ENCODE measurements around the gene SLC25A25.

- TF ChIP-seq TAF1 (IDR thresholded peaks at IDR 0.05; ENCODE audit: low read depth, low read length) (no peak), POLR2A (IDR thresholded peaks at IDR 0.05; ENCODE audit: low read depth, low read length) (no peak)
Measured at GRCh38 chr9:128145951-128146351, 77.9 kb downstream of the SLC25A25 start.

Data from GM12891 (cell line).